HG02938 (cell line): ENCODE results near the gene PARD3B.

Source experiments
- ATAC-seq: cut with Tn5 transposase; IDR thresholded peaks from one replicate; pipeline ENCODE4 v1.9.1; 2021; ENCODE audit warnings: mild to moderate bottlenecking, moderate library complexity; ENCODE audit not compliant: unreplicated experiment

Gene PARD3B

GRCh38 chr2:204581946-204582345 is 36.7 kb downstream of the PARD3B start:
- ATAC-seq, result no peak

GRCh38 chr2:204583773-204584172 is 38.5 kb downstream of the PARD3B start:
- ATAC-seq, result no peak

DNA sequence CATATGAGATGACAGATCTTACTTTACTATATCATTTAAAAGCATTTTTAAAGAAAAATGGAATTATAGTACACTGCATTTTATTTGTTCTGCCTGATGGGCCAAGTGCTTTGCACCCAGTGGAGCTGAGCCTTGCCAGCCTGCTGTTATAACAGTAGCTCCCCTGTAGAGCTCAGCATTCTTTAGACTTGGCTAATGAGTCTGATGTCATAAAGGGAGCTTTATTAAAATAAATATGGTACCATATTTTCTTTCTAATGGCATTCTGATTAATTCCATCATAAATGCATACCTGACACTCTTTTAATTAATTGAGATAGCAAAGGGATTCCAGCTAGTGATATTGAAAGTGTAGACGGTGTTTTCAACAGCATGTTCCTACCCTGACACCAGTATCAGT is 40.7 kb downstream of the PARD3B start:
- ATAC-seq, result no peak

GRCh38 chr2:204586444-204587180 is 41.3 kb downstream of the PARD3B start:
- ATAC-seq, result no peak

DNA sequence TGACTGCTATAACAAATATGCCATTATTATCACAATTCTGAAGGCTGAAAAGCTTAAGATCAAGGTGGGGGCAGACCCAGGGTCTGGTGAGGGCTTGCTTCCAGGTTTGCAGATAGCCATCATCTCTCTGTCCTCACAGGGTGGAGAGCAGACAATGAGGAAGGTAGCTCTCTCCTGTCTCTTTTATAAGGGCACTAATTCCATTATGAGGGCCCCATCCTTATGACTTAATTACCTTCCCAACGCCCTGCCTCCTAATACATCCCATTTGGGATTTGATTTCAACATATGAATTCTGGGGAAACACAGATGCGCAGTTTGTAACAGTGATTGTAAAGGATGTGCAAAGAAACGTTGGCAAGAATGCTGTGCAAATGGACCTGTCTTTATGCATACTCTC is 44.8 kb downstream of the PARD3B start:
- no peak for ATAC-seq

DNA sequence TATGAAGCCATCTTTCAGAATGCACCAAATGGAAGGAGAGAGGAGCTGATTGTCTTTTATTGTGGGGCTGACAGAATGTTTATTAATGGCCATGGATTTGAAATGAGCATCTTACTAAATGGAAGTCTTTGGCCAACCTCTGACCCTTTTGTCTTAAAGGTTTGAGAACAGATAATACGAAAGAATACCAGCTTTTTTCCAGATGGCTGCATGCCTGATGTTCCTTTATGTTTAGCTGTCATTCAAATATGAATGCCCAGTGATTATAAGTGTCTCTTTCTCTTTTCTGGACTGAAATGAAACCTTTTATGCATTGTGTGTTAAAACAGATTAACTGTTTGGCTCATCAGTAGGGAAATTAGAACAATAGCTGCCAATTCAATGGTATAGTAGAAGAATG is 46.0 kb downstream of the PARD3B start:
- ATAC-seq, result no peak

DNA sequence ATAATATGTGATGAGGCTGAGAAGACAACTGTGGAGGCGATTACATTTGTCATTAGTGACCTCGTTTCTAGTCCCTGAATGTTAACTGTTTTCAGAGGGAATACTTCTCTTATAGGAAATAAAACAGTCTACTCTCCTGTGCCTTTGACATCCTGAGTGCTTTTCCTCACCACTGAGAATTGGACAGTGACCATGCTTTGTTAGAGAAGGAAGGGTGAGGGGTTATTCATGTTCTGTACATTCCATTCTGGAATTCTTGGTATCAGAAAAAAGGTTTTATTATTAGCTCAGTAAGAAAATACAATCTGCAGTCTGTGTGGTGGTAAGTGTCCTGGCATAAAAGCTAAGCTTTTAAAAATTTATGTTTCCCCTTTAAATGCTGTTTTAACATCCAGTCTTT is 58.8 kb downstream of the PARD3B start:
- no peak for ATAC-seq

GRCh38 chr2:204608237-204608939 is 63.1 kb downstream of the PARD3B start:
- ATAC-seq, result no peak

GRCh38 chr2:204611017-204611631 is 65.8 kb downstream of the PARD3B start:
- ATAC-seq, result no peak

DNA sequence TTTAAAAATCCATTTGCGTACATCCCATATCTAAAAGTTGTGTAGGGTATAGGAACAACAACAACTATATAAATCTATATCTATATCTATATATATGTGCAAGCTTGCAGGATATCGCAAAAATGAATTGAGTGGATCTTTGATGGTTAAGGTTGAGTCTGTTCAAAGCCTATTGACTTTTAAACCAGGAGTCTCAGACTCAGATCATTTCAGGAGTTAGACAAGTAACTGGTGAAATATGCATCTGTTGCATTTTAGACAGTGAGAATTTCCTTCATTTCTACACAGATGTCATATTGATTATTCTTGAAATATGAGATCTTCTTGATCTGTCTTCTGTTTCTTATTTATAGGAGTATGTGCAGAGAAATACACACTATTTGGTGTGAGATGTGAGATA is 66.5 kb downstream of the PARD3B start:
- ATAC-seq, result no peak

- ATAC-seq, result no peak
Measured at GRCh38 chr2:204613635-204614034, 68.4 kb downstream of the PARD3B start.

DNA sequence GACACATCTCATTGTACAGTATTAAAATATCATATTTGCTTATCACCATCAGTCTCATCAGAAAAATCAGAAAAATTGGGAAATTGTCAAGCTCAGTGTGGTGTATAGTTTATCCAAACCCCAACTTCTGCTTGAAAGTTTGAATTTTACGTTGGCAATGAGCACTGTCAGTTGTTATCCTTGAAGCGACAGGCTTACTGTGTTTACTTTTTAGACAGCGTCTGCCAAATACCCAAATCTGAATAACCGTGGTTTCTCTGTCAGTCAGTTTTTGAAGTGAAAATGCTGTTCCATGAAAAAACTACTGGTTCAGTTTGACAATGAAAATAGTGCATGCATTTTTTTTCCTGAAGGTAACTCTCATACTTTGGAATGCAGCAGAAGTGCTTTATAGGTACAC is 70.2 kb downstream of the PARD3B start:
- no peak for ATAC-seq

- ATAC-seq, result no peak
Measured at GRCh38 chr2:204625135-204625534, 79.9 kb downstream of the PARD3B start.

DNA sequence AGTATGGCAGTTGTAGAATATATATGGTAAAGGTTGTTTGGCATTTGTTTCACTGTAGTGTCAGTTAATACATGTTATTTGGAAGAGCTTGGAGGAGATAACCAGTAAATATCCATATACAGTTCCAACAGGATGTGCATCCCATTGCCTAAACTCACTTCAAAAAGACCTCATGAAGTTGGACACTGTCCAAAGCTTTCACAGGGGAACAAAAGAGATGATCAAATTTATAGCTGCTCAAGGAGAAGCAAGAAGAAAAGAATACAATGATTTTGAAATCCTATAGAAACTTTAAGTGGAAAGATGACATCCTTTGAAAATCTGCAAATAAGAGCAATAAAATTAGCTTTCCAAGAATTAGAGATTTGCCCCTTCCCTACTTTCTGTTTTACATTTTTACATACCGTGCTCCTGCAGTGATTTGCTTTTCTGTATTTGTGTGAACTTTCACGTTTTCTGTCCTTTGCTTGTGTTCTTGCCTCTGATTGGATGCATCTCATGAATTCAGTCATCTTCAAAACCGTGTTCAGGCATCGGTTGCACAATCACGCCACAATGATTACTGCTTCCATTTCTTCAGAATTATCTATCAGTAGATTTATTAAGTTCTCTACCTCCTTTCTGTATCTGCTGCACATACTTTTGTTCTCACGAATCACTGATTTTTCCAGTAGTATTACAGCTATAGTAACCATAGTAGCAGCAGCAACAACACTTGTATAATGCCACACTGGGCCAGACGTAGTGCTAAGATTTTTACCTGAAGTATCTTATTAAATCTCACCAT is 83.8 kb downstream of the PARD3B start:
- no peak for ATAC-seq

- no peak for ATAC-seq
Measured at GRCh38 chr2:204632410-204632809, 87.1 kb downstream of the PARD3B start.

DNA sequence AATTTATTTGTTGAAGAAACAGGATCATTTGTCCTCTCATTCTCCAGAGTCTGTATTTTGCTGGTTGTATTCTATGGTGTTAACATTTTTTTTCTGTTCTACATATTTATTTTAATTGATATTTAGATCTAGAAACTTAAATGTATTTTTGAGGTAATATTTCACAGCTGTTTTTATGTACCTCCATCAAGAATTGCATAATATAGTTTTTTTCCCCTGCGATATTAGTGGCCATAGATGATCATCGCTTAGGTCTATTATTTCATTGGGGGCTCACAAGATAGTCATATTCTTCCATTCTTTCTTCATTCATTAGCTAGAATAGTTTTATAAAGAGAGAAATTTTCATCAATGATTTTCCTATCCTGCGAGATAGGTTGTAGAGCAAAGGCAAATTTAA is 89.3 kb downstream of the PARD3B start:
- no peak for ATAC-seq

- no peak for ATAC-seq
Measured at GRCh38 chr2:204635478-204635877, 90.2 kb downstream of the PARD3B start.

GRCh38 chr2:204638471-204639194 is 93.4 kb downstream of the PARD3B start:
- ATAC-seq, result no peak

GRCh38 chr2:204643326-204643725 is 98.1 kb downstream of the PARD3B start:
- no peak for ATAC-seq

- no peak for ATAC-seq
Measured at GRCh38 chr2:204645018-204645773, 99.9 kb downstream of the PARD3B start.
